LNCaP clone FGC (cell line): Measurements from ENCODE around the gene SLIT1.
A peak's percentile ranks its signal among the peaks of the same experiment; 100 is the strongest.

Experiments used
- DNase-seq: peaks from one replicate; pipeline ENCODE4 v3.0.0-alpha.2; 2011; ENCODE audit warnings: low read depth
- H3K4me3 ChIP-seq: 2 replicates; pipeline ENCODE4 v1.5.1; 2011; ENCODE audit warnings: mild to moderate bottlenecking, low read depth, low read length, control low read depth
- CTCF ChIP-seq: IDR thresholded peaks from 2 replicates; pipeline ENCODE4 v1.5.1; 2012; ENCODE audit warnings: mild to moderate bottlenecking; ENCODE audit not compliant: control insufficient read depth, insufficient read depth; ENCODE audit errors: extremely low read depth

Gene SLIT1

GRCh38 chr10:97204826-97205679, 19.3 kb upstream of the SLIT1 start:
- no peak for TF ChIP-seq CTCF
- DNase-seq: no peak
- no peak overlapping the region for H3K4me3 ChIP-seq

GRCh38 chr10:97203220-97203619, 17.5 kb upstream of the SLIT1 start:
- no peak overlapping the region for H3K4me3 ChIP-seq
- TF ChIP-seq CTCF: no peak
- DNase-seq: no peak

- TF ChIP-seq CTCF: no peak
- no peak overlapping the region for H3K4me3 ChIP-seq
These were observed 14.9 kb upstream of the SLIT1 start for GRCh38 chr10:97200616-97201015.

GRCh38 chr10:97199152-97199551, 13.4 kb upstream of the SLIT1 start:
- no peak overlapping the region for H3K4me3 ChIP-seq
- DNase-seq: no peak
- no peak for TF ChIP-seq CTCF

More at GRCh38 chr10:97200616-97201015, 14.9 kb upstream of the SLIT1 start:
- DNase-seq: no peak

GRCh38 chr10:97197030-97197500, 11.3 kb upstream of the SLIT1 start:
- no peak overlapping the region for H3K4me3 ChIP-seq
- TF ChIP-seq CTCF: no peak
- peak; percentile 75 for DNase-seq

GRCh38 chr10:97196223-97197029, 10.7 kb upstream of the SLIT1 start:
- TF ChIP-seq CTCF: no peak
- DNase-seq: no peak
- H3K4me3 ChIP-seq: no peak overlapping the region
